ENCODE results near the gene NPSR1.

GRCh38 chr7:34761206-34761605 lies 103.2 kb downstream of the NPSR1 start:
- TF ChIP-seq, protein P1, sequence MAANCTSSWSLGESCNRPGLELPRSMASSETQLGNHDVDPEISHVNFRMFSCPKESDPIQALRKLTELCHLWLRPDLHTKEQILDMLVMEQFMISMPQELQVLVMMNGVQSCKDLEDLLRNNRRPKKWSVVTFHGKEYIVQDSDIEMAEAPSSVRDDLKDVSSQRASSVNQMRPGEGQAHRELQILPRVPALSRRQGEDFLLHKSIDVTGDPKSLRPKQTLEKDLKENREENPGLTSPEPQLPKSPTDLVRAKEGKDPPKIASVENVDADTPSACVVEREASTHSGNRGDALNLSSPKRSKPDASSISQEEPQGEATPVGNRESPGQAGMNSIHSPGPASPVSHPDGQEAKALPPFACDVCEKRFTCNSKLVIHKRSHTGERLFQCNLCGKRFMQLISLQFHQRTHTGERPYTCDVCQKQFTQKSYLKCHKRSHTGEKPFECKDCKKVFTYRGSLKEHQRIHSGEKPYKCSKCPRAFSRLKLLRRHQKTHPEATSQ (tag by site-specific recombination; IDR thresholded peaks at IDR 0.05) = no peak
- TF ChIP-seq CTCF (tag by site-specific recombination; IDR thresholded peaks at IDR 0.05) (no peak), ZNF792 (tag by site-specific recombination; IDR thresholded peaks at IDR 0.05) (no peak), ZNF114 (tag by site-specific recombination; IDR thresholded peaks at IDR 0.05) (no peak), PRDM10 (tag by site-specific recombination; IDR thresholded peaks at IDR 0.05) (no peak), SALL2 (tag by site-specific recombination; IDR thresholded peaks at IDR 0.05; ENCODE audit: borderline replicate concordance) (no peak), BCL11B (tag by site-specific recombination; IDR thresholded peaks at IDR 0.05; ENCODE audit: low read depth) (no peak), ZNF138 (tag by site-specific recombination; IDR thresholded peaks at IDR 0.05; ENCODE audit: borderline replicate concordance) (no peak), ZNF391 (tag by site-specific recombination; IDR thresholded peaks at IDR 0.05; ENCODE audit: borderline replicate concordance, low read depth) (no peak)
- TF ChIP-seq, protein P2, sequence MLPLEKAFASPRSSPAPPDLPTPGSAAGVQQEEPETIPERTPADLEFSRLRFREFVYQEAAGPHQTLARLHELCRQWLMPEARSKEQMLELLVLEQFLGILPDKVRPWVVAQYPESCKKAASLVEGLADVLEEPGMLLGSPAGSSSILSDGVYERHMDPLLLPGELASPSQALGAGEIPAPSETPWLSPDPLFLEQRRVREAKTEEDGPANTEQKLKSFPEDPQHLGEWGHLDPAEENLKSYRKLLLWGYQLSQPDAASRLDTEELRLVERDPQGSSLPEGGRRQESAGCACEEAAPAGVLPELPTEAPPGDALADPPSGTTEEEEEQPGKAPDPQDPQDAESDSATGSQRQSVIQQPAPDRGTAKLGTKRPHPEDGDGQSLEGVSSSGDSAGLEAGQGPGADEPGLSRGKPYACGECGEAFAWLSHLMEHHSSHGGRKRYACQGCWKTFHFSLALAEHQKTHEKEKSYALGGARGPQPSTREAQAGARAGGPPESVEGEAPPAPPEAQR (tag by site-specific recombination; IDR thresholded peaks at IDR 0.05) = no peak

Measured in HEK293 (cell line).